Activated T-helper 1 cell treated with anti-CD3 and anti-CD28 coated beads, Interleukin-2, amount 50 U/mL, for 16 hours (primary cell): Measurements from ENCODE around the gene MYLK3.
"Not testable (repeated sequence)": the region's sequence is repeated elsewhere in the genome, so short reads cannot be mapped to it uniquely, and the experiment has no call there.

Experiments
- DNase-seq, 2 donors: peaks; one replicate each; pipeline ENCODE4 v3.0.0-alpha.2; 2020; ENCODE audit warnings: low read depth in 1 of 2, low spot score in 1 of 2

MYLK3 gene

DNA sequence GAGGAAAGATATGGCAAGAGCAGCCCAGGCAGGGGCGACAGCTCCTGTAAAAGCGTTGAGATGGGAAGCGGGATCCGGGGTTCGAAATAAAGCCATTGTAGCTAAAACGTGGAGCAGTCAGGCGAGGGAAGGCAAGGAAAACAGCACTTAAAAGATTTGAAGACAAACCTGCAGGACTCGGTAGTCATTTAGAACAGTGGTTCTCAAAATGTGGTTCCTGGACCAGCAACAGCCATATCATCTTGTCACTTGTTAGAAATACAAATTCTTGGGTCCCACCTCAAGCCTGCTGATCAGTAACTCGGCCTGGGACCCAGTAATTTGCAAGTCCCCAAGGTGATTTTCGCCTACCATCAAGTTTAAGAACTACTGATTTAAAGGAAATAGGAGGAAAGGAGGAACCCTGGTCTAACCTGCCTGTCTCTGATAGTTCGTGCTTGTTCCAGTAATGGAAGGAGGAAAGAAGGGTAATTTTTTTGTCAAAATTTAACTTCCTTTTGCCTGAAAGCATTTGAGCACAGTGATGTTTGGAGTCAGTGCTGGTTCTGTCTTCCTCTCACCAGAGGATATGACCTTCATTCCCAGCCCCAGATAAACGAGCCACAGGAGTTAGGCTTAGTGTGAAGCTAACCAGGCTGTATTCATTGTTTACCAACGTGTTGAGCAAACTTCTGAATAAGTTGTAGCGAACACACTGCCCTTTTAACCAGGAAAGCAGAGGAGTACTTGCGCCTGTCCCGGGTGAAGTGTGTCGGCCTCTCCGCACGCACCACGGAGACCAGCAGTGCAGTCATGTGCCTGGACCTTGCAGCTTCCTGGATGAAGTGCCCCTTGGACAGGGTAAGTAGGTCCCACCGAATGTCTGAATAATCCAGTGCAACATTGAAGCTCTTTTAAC is 57.6 kb downstream of the MYLK3 start:
- no peak for DNase-seq

DNA sequence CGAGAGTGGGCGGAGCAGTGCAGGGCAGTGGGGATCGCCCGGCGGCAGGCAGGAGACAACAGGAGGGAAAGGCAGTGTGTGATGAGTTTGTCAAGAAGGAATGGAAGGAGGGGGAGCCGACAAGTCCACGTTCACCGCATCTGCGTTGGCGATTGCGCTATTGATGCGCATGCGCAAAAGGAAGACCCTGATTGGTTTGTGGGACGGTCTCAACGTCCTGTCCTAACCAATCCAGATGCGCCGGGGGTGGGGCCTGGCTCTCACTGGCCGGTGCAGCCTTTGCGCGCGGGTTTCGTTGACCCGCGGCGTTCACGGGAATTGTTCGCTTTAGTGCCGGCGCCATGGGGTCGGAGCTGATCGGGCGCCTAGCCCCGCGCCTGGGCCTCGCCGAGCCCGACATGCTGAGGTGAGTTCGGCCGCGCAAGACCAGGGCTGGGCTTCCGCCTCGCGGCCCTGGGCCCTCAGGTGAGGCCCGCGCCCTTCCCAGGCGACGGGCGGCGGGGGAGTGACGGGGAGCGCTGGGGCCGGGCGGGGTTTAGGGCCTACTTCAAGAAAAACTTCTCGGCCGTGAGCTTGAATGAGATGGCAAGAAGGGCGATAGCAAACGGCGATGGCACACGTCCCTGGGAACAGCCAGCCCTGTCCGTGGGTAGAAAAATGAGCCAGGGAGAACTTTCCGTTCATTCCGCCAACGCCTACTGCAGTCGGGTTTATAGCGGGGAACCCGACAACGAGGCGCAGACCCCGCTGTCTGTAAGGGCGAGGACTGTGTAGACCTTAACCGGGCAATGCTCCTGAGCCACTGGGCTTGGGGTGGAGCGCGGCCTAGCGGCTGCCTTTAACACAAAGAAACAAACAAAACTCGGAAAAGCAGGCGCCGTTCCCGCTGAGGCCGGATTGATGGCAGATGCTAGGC is 58.5 kb downstream of the MYLK3 start, which contains the start of gene ORC6:
Gene ORC6, plus strand, starts transcription at position 295 of the 916 bp plus-strand sequence. Its CDS starts 47 bp downstream, at position 342.
- peak; percentile 92 for DNase-seq

DNA sequence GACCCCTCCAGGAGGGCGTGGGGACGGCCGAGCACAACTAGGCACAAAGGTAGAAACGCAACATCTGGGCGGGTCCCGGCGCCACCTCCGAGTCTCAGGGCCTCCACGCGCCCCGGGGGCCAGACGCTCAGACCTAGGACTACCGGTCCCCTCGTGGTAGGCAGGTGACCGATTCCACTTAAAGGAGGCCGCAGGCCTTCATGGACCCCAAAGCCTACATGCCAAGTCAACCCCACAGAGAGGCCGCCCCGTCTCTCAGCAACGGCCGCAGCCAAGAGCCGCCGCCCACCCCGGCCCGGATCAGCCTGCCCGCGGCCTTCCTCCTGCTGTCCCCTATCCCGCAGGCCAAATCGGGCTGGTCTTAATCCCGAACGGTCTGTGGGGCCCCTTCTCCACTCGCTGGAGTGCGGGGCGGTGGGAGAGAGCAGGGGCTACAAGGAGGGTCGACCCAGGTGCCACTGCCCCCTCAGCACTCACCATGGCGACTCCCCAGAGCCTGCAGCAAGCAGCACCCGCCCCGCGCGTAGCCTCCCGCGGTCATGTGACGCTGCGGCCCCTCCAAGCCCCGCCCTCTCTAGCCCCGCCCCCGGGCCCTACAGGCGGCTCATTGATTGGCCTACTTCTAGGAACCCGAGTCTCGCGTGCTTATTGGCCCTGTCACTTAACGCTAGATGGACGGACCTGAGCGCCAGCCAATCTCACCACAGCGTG is 59.3 kb downstream of the MYLK3 start, which contains the start of gene VPS35:
Gene VPS35, minus strand, starts transcription at position 525 of the 711 bp plus-strand sequence. Its CDS starts 45 bp downstream, at position 480.
- peak; percentile 99 for DNase-seq

DNA sequence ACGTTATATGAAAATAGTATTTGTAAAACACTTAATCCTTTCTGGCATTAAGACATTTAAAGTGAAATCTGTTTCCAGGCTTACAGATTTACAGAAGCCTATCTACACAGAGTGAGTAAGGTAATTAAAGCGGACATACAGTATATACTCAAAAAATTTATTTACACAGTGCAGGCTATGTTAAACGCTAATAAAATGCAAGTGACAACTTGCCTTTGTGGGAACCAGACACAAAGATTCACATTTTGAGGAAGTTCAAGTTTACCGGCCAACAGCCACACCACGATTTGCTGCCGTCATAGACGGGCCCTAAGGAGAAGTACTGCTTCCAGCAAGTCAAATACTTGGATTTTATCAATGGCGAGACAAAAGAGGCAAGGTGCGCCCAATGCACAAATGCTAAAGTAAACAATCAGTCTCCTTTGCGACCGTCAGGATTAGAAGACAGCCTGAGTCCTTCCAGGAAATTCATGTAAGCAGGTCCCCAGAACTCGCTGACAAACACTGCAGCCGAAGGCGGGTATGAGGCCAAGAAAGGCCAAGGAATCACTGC is 60.0 kb downstream of the MYLK3 start:
- DNase-seq: no peak

DNA sequence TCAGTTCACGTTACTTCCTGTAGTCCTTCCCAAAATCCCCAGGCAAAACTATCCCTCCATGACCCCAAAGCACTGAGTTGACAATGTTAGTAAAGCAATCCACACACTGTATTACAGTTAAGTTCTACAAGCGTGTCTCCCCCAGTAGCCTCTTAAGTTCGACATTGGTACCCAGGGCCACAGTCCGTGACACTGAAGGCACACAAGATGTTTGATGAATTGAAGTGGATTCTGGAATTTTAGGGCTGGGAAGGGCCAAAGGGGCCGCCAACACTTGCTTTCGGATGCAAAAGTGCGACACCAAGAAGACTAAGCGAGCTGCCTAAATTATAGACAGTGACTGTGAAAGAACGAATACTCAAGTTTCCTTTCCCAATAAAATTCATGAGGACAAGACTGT is 60.7 kb downstream of the MYLK3 start:
- no peak for DNase-seq

DNA sequence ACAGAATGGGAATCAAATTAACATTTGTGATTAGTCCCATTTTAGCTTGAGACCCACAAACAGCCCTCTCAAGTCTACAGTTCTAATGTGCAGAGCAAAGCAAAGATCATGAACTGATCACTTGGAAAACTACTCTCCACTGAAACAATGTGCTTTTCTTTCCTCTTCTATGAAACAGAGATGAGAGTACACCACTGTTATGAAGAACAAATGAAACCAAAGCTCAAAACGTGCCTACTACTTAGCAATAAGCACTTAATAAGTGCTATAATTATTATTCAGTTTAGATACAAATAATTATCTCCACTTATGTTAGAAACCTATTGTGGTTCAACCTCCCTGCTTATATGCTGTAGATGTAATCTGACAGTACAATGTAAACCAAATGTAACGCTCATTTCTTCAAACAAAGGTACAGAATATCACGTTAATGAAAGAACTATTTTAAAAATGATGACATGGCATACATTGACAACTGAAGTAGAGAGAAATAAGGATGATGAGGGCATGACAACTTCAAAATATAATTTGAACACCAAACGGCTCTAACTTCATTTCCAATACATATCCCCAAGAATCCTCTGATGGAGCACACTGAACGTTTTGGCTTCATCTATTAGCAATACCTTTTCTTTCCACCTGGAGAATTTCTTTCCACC is 61.2 kb downstream of the MYLK3 start:
- DNase-seq: no peak

DNA sequence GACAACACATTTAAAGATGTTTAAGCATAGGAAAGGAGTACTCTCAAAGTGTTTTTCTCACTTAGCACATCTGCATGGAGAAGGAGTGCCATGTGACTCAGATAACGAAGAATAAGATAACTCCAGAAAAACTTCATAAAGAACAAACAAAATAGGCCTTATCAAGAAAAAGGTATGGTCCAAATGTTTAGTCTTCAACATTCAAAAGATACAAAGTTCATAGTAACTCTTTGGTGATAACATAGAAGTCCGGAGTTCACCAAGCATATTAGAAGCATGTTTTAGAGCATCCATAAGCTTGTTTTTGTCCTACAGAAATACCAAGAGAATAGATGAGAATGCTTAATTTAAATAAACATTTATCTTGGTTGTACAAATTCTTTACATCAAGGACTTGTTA is 66.3 kb downstream of the MYLK3 start:
- DNase-seq: not testable (repeated sequence)

DNA sequence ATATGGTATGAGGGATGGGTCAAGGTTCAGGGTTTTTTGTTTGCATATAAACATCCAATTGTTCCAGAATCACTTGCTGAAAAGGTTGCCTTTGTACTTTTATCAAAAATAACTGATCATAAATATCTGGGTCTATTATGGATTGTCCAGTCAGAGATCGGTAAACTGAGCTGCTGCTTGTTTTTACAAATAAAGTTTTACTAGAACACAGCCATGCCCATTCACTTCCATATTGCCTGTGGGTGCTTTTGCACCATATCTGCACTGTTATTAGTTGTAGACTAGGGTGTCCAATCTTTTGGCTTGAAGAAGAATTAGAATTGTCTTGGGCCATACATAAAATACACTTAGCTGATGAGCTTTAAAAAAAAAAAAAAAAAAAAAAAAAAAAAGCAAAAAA is 70.2 kb downstream of the MYLK3 start:
- not testable (repeated sequence) for DNase-seq

DNA sequence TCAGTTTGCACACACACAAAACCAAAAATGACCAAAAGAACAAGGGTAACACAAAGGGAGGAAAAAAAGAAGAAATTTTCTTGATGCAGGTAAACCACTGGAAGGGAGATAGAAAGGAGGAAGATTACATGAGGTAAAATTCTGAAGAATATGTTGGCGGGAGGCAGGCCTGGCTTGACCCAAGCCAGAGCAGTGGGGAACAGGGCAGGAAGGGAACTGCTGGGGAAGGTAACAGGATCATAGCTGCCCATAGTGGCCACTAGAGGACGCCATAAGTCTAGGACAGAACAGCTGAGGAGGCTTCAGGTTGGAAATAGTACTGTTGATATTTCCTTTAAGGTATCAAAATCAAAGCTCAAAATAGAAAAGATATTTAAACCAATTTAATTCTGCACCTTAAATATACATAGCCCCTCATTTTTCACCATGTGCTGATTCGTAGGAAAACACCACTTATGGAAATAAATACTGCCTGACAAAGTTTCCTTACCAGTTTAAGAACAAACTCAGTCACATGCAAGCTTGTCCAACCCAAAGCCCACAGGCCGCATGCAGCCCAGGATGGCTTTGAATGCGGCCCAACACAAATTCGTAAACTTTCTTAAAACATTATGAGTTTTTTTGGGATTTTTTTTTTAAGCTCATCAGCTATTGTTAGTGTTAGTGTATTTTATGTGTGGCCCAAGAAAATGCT is 74.7 kb downstream of the MYLK3 start:
- DNase-seq: peak in 1 of 2 donors; percentile 7

DNA sequence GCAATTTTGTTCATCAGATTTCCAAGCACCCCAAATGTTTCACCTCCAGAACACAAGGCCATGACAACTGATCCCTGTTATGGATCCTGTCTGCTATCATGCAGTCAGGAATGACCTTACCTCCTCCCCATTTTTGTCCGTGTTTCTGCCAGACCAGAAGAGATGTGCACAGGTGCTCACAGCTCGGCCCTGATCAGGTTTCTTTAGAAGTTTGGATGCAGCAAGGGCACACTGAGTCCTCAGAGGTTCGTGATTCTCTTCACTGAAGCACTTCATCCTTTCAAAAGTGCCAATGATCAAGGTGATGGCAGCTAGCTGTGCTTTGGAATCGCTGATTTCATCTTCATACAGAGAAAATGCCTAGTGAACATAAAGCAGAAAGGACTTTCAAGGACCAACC is 86.0 kb downstream of the MYLK3 start:
- DNase-seq: no peak

DNA sequence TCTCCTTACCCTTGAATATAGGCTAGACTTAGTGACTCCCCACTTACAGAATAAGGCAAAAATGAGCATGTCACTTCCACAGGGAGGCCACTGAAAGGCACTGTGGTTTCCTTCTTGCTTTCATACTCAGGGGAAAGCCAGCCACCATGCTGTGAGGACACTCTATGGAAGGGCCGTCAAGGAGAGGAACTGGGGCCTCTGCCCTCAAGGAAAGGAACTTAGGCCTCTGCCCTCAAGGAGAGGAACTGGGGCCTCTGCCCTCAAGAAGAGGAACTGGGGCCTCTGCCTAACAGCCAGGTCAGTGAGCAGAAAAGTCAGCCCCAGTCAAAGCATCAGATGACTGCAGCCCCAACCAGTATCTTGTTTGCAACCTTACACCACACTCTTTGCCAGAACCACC is 89.2 kb downstream of the MYLK3 start:
- no peak for DNase-seq
